CD4-positive, alpha-beta T cell treated with Interleukin-6 for 4 hours (primary cell): ENCODE results near the gene CYP2B6.
"Not testable (repeated sequence)": the region's sequence is repeated elsewhere in the genome, so short reads cannot be mapped to it uniquely, and the experiment has no call there.

Experiments used
- DNase-seq: peaks from one replicate; pipeline ENCODE4 v3.0.0-alpha.2; 2020; ENCODE audit warnings: mixed read lengths

The CYP2B6 gene

GRCh38 chr19:40990972-40991381, at the start of gene CYP2B6:
Gene CYP2B6 (plus strand): TSS chr19:40991282. CDS start chr19:40991306, 24 bp downstream.
- DNase-seq: no peak

- no peak for DNase-seq
Measured at GRCh38 chr19:40941481-40942219, 49.4 kb upstream of the CYP2B6 start.

DNA sequence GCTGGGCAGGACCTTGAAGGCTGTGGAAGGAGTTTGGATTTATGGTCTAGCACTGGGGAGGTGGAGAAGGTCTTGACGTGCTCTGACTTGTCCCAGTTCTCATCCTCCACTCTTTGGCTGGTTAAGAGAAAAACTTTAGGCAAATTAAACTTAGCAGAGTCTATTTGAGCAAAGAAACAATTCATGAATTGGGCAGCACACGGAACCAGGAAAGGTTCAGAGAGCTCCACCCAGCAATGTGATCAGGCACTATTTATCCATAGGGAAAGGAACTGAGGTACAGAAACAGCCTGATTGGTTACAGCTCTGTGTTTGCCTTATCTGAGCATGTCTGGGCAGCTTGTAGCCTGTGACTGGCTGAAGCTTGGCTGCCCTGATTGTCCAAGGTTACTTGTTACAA, 45.4 kb upstream of the CYP2B6 start:
- DNase-seq: no peak

DNA sequence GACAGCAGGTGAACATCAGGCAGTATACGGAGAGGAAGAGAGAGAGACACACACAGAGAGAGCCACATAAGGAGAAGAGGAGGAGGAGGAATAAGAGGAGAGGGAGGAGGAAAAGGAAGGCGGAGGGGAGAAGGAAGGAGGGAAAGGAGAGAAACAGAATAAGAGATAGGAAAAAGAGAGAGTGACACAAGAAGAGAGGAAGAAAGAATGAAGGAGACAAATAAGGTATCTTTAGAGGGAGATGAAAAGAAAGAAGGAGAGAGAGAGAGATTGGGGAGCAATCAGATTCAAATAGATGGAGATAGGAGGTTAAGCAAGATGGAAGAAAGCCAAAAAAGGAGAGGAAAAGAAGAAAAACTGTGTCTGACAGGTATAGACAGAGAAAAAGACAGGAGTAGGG, 44.0 kb upstream of the CYP2B6 start:
- DNase-seq: no peak

DNA sequence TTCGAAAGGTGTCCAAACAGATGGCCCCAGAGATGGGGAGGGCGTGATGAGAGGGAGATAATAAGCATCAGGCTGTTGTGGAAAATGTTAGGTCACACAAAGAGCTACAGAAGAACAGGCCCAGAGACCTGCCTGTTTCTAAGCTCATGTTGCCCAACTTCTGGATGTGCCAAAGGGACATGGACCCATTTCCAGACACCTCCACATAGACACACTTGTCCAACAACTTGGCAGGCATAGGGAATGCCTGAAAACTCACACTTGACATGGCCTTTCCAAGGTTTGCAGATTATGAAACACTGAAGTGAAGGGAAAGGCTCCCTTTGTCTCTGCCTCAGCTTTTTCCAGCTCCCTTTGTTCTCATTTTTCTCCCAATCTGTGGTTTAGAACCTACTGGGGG, 43.5 kb upstream of the CYP2B6 start:
- DNase-seq: no peak

- no peak for DNase-seq
Measured at GRCh38 chr19:40948580-40949299, 42.3 kb upstream of the CYP2B6 start.

GRCh38 chr19:40954573-40954972, 36.5 kb upstream of the CYP2B6 start:
- DNase-seq: no peak

GRCh38 chr19:40959338-40959737, 31.7 kb upstream of the CYP2B6 start:
- DNase-seq: no peak

DNA sequence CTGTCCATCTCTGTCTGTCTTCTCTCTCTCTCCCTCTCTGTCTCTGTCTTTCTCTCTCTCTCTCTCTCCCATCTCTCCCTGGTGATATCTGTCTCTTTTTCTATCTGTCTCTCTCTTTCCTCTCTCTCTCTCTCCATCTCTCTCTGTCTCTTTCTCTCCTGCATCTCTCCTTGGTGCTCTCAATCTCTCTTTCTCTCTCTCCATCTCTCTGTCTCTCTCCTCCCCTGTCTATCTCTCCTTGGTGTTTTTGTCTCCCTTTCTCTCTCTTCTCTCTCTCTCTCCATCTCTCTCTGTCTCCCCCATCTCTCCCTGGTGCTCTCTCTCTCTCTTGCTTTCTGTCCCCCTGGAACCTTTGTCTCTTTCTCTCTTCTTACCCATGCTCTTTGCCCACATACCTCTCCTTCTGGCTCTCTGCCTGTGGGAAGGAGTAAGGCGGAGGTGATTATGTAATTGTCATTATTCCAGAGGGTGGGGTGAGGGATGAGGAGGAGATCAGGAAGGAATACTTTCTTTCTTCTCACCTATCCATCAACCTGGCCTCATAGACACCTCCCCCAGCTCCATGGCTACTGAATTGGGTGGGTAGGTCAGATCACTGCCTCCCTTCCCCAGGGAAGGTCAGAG, 30.9 kb upstream of the CYP2B6 start:
- no peak for DNase-seq

DNA sequence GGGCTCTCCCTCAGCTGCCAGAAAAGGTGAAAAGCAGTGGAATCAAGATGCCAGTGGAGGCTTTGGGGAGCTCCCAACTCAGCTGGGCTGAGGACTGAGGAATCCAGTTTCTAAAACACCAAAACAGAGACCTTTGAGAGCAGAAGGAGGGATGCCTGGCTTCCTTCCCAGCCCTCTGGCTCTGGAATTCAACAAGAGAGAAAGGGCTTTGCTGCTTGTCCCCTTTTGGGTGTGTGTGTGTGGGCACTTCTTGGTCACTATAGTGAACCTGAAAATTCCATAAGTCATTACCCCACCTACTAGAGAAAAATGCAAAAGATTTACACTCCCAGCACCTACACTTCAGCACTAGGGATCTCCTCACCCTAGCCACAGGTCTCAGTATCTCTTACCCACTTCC, 30.3 kb upstream of the CYP2B6 start:
- no peak for DNase-seq

- DNase-seq: no peak
Measured at GRCh38 chr19:40962460-40962961, 28.6 kb upstream of the CYP2B6 start.

GRCh38 chr19:40964361-40964760, 26.7 kb upstream of the CYP2B6 start:
- not testable (repeated sequence) for DNase-seq

- DNase-seq: not testable (repeated sequence)
Measured at GRCh38 chr19:40965351-40965750, 25.7 kb upstream of the CYP2B6 start.

- not testable (repeated sequence) for DNase-seq
Measured at GRCh38 chr19:40966591-40966990, 24.5 kb upstream of the CYP2B6 start.

- not testable (repeated sequence) for DNase-seq
Measured at GRCh38 chr19:40968065-40968464, 23.0 kb upstream of the CYP2B6 start.

GRCh38 chr19:40969721-40970120, 21.4 kb upstream of the CYP2B6 start:
- not testable (repeated sequence) for DNase-seq

GRCh38 chr19:40970396-40971345, 20.4 kb upstream of the CYP2B6 start:
- DNase-seq: peak; percentile 48

DNA sequence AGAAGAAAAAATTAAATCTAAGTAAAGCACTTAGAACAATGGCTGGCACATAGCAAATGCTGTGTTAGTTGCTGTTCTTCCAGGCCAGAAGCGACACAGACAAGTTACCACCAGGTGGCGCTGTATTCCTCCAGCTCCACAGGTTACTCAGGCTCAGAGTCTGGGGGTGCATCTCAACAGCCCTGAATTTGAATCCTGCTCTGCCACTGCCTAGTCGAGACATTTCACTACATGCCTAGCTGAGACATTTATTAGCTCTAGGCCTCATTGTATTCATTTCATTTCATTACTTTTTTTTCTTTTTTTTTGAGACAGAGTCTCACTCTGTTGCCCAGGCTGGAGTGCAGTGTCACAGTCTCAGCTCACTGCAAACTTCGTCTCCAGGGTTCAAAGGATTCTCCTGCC, 16.4 kb upstream of the CYP2B6 start:
- DNase-seq: peak; percentile 88

DNA sequence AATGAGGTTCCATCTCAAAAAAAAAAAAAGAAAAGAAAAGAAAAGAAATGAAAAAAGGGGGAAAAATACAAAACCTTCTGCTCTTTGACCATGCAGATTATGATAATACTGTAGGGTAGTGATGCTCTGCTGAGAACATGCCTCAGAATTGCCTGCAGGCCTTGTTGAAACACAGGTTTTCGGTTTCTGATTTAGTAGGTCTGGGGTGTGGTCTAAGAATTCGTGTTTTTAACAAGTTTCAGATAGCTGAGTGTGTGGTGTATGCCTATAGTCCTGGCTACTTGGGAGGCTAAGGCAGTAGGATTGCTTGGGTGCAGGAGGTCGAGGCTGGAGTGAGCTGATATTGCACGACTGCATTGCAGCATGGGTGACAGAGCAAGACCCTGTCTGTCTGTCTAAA, 14.9 kb upstream of the CYP2B6 start:
- no peak for DNase-seq

DNA sequence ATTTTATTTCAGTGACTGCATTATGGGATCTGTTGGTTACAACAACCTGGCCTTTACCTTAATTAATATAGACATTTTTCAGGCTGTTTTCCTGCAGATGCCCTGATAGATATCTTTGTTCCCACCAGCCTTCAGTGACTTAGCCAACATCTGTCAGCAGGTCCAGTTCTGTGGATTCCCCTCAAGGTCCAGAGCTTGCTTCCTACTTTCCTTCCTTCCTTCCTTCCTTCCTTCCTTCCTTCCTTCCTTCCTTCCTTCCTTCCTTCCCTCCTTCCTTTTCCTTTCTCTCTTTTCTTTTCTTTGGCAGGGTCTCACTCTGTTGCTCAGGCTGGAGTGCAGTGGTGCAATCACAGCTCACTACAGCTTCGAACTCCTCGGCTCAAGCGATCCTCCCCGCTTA, 14.4 kb upstream of the CYP2B6 start:
- DNase-seq: no peak

- not testable (repeated sequence) for DNase-seq
Measured at GRCh38 chr19:40979759-40980158, 11.3 kb upstream of the CYP2B6 start.

- not testable (repeated sequence) for DNase-seq
Measured at GRCh38 chr19:40980743-40981442, 10.2 kb upstream of the CYP2B6 start.
